NCI-H82 treated with DMSO at 0.1 percent for 48 hours (cell line): Measurements from ENCODE around the gene SMCO1.
"Not testable (repeated sequence)": the region's sequence is repeated elsewhere in the genome, so short reads cannot be mapped to it uniquely, and the experiment has no call there.

Source experiments
- DNase-seq: peaks from one replicate; lab custom pipeline; 2025; ENCODE audit not compliant: unreplicated experiment; lab: John Stamatoyannopoulos, UW

The SMCO1 gene

GRCh38 chr3:196496183-196496582 is 19.0 kb downstream of the SMCO1 start:
- no peak for DNase-seq

DNA sequence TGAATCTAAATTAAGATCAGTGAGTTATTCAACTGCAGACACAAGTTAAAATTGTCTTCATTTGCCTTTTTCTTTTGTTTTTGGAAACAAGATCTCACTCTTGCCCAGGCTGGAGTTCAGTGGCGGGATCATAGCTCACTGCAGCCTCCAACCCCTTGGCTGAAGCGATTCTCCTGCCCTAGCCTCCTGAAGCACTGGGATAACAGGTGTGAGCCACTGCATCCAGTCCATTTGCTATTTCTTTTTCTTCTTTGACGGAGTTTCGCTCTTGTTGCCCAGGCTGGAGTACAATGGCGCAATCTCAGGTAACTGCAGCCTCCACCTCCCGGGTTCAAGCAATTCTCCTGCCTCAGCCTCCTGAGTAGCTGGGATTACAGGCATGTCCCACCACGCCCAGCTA is 21.9 kb downstream of the SMCO1 start:
- DNase-seq, result no peak

- no peak for DNase-seq
These were observed 23.1 kb downstream of the SMCO1 start for GRCh38 chr3:196492080-196492479.

- no peak for DNase-seq
These were observed 25.4 kb downstream of the SMCO1 start for GRCh38 chr3:196489747-196490146.

DNA sequence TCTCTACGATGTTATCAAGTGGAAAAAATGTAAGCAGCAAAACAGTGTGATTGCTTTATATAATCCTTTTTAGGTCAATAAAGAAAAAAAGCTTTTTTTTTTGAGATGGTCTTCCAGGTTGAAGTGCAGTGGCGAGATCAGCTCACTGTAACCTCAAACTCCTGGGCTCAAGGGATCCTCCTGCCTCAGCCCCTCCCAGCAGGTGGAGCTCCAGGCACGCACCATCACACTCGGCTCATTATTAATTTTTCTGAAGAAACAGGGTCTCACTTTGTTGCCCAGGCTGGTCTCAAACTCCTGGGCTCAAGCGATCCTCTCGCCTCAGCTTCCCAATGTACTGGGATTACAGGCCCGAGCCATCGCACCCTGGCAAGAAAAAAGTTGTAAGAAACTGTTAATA is 28.9 kb downstream of the SMCO1 start:
- no peak for DNase-seq

DNA sequence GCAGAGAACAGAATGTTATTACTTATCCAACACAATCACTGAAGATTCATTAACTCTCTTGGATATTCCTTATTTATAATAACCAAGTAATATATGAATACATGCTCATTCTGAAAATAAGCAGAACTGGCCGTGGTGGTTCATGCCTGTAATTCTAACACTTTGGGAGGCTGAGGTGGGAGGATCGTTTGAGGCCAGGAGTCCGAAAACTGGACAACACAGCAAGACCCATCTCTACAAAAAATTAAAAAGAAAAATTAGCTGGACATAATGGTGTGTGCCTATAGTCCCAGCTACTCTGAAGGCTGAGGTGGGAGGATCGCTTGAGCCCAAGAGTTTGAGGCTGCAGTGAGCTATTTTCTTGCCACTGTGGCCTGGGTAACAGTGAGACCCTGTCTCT is 37.5 kb downstream of the SMCO1 start:
- no peak for DNase-seq

GRCh38 chr3:196472286-196472685 is 42.9 kb downstream of the SMCO1 start:
- DNase-seq, result no peak

DNA sequence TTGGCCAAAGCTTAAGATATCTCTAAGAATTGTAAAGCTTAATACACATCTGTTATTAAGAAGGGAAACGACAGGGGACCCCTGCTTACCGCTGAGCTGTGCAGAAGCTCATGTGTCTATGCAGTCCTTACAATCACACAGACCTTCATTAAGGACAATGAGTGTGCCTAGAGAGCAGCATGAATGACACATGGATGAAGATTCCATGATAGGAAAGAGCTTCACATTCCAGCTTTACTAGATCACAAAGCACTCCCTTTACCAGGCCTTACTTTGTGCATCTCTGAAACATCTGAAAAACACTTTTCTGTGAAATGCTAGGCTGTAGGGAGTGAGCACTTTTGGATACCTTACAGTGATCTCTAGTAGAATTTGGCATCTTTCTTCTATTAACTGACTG is 43.6 kb downstream of the SMCO1 start:
- DNase-seq, result no peak

GRCh38 chr3:196470182-196470581 is 45.0 kb downstream of the SMCO1 start:
- DNase-seq, result not testable (repeated sequence)

DNA sequence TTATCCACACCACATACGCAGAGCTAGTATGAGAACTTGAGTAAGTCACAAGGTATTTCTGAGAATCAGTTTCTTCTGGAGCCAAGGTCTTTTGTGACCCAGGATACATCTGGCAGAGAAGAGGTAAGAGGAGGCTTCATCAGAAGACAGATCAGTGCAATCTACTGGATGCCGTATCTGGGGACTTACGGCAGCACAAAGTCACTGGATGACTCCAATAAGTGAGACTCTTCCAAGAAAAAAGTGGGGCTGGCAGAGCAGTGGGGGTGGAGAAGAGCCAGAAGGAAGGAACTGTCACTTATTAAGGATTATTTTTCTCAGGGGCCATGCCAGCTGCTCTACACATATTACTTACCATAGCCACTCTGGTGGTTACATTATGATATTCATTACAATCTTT is 51.3 kb downstream of the SMCO1 start:
- no peak for DNase-seq

DNA sequence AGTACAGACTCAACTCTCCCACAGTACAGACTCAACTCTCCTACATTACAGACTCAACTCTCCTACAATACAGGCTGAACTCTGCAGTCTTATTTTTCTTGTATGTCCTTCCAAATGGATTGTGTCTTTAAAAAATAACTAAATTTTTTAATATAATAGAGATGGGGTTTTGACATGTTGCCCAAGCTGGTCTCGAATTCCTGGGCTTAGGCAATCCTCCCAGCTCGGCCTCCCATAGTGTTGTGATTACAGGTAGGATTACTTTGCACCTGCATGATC is 51.7 kb downstream of the SMCO1 start:
- DNase-seq, result no peak

GRCh38 chr3:196462680-196463477 is 52.3 kb downstream of the SMCO1 start:
- DNase-seq, result not testable (repeated sequence)

DNA sequence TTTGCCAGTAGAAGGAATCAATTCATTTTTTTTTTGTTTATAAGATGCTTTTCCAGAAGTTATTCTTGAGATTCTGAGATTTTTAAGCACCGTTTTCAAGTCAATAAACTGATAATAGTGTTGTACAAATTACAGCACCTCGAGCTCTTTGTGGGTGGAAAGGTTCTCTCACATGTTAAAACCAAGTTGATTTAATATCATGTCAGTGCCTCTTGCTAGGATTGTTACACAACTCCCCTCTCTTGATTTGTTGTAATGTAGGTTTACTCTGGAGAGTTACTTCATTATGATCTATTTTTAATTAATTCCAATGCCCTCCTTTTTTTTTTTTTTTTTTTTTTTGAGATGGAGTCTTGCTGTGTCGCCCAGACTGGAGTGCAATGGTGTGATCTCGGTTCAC is 57.1 kb downstream of the SMCO1 start:
- no peak for DNase-seq

DNA sequence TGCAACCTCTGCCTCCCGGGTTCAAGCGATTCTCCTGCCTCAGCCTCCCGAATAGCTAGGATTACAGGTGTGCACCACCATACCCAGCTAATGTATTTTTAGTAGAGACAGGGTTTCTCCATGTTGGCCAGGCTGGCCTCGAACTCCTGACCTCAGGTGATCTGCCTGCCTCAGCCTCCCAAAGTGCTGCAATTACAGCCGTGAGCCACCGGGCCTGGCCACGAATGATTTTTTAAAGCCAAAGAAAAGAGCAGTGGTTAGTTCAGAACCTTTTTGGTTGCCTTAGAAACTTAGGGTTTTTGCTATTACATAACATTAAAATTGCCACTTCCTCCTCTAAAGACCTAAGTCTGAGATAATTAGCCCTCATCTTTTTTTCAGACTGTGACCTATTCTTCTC is 57.7 kb downstream of the SMCO1 start:
- DNase-seq, result not testable (repeated sequence)
